K562 (cell line): ENCODE results near the gene ST8SIA4. TPM values are rescaled to one million over a fixed set of nuclear protein-coding genes. Genes with fewer than 3 reads are reported as not detected.

Source experiments
- ATAC-seq: fragments of 200-7000 bp; cut with Tn5 transposase; 3 replicates; pipeline ENCODE4 v1.9.1; 2020; ENCODE audit warnings: moderate library complexity
- BruUV-seq: library from RNA; stranded (reverse); fragments of 400-500 nt; replicated peaks from 2 replicates; lab custom pipeline; 2021; lab: Mats Ljungman, UMichigan
- CTCF ChIA-PET: fragments of 300-600 bp; formaldehyde crosslinking; extraction: SDS; loops from one replicate; lab custom pipeline; 2021; ENCODE audit warnings: low intra/inter-chr PET ratio; lab: Yijun Ruan, JAX
- POLR2A ChIA-PET: fragments of 300-600, 350-650 bp; sonication (Branson Sonifier 250); formaldehyde crosslinking; extraction: SDS; loops from one replicate; lab custom pipeline; 2021; ENCODE audit warnings: antibody characterized with exemption, inconsistent platforms; lab: Yijun Ruan, JAX
- DNase-seq, 4 experiments: peaks; one replicate each; pipeline versions ENCODE4 v3.0.0 to v3.0.0-alpha.2; 2011 to 2018; ENCODE audit warnings: low spot score in 3 of 4, mixed read lengths in 3 of 4; ENCODE audit errors: extremely low read depth in 1 of 4
- FAIRE-seq: peaks from 2 replicates; lab custom pipeline; 2011; peaks lifted over from hg19 to GRCh38; lab: Jason Lieb, UNC
- H2AFZ ChIP-seq: 2 replicates; pipeline ENCODE4 v1.6.0; 2011; ENCODE audit warnings: low read depth, low read length, control low read depth, inconsistent platforms
- H3K27ac ChIP-seq: fragments of 200-600 bp; 3 replicates; pipeline ENCODE4 v1.8.0; 2011; ENCODE audit warnings: low read depth, mild to moderate bottlenecking, control low read depth, inconsistent platforms, low read length, moderate library complexity, mixed read lengths; ENCODE audit errors: extremely low read depth
- H3K27me3 ChIP-seq, 2 experiments: fragments of 300-600 bp in 1 of 2; 2 replicates in 1 of 2; 3 replicates in 1 of 2; pipeline versions ENCODE4 v1.6.0 to v1.8.0; 2011; ENCODE audit warnings: inconsistent platforms in 2 of 2, low read length in 2 of 2, mild to moderate bottlenecking in 1 of 2, mixed read lengths in 1 of 2, moderate library complexity in 1 of 2; ENCODE audit not compliant: control insufficient read depth in 2 of 2, insufficient read depth in 2 of 2
- H3K36me3 ChIP-seq: fragments of 300-600 bp; 3 replicates; pipeline ENCODE4 v1.8.0; 2011; ENCODE audit warnings: mild to moderate bottlenecking, low read length, inconsistent platforms; ENCODE audit not compliant: control insufficient read depth, insufficient read depth
- H3K4me1 ChIP-seq, 2 experiments: fragments of 200-600 bp in 1 of 2; replicated peaks in 1 of 2; 2 replicates in 1 of 2; 3 replicates in 1 of 2; pipeline versions ENCODE4 v1.5.1 to v1.8.0; 2011; ENCODE audit warnings: inconsistent platforms in 2 of 2, low read length in 2 of 2, mild to moderate bottlenecking in 1 of 2, mixed read lengths in 1 of 2, moderate library complexity in 1 of 2; ENCODE audit not compliant: control insufficient read depth in 2 of 2, insufficient read depth in 2 of 2
- H3K4me2 ChIP-seq: 2 replicates; pipeline ENCODE4 v1.6.1; 2011; ENCODE audit warnings: low read length, control low read depth, inconsistent platforms, mixed read lengths; ENCODE audit not compliant: insufficient read depth
- H3K4me3 ChIP-seq: fragments of 200-600 bp; sonication (generic), shearing (Covaris generic); 2 replicates; pipeline ENCODE4 v1.5.1; 2016; ENCODE audit warnings: control low read depth, inconsistent platforms
- H3K79me2 ChIP-seq: fragments of 200-600 bp; 3 replicates; pipeline ENCODE4 v1.8.0; 2011; ENCODE audit warnings: low read length, inconsistent platforms; ENCODE audit not compliant: control insufficient read depth, insufficient read depth
- H3K9ac ChIP-seq, 2 experiments: 2 replicates each; pipeline versions ENCODE4 v1.6.0 to v1.6.1; 2011; ENCODE audit warnings: low read depth in 2 of 2, low read length in 2 of 2, control low read depth in 1 of 2, inconsistent platforms in 1 of 2, mild to moderate bottlenecking in 1 of 2, mixed read lengths in 1 of 2; ENCODE audit not compliant: insufficient read depth in 1 of 2
- H3K9me1 ChIP-seq: one replicate; pipeline ENCODE4 v1.6.0; 2011; ENCODE audit warnings: inconsistent platforms, mild to moderate bottlenecking, low read length, moderate library complexity; ENCODE audit not compliant: control insufficient read depth, insufficient read depth
- H3K9me3 ChIP-seq: replicated peaks from 2 replicates; pipeline ENCODE4 v1.5.1; 2011; ENCODE audit warnings: low read depth, low read length, inconsistent platforms; ENCODE audit not compliant: control insufficient read depth, insufficient read depth
- H4K20me1 ChIP-seq: replicated peaks from 2 replicates; pipeline ENCODE4 v1.6.1; 2011; ENCODE audit warnings: low read length, inconsistent platforms, mixed read lengths; ENCODE audit not compliant: control insufficient read depth, insufficient read depth
- ARID3A ChIP-seq: IDR thresholded peaks from 2 replicates; pipeline ENCODE4 v1.6.1; 2012; ENCODE audit warnings: low read depth, low read length, improper control_type of control experiment, borderline replicate concordance
- ATF1 ChIP-seq, 2 experiments: fragments of 450-650 bp in 1 of 2; IDR thresholded peaks; 2 replicates each; pipeline ENCODE4 v1.6.1; 2016; ENCODE audit warnings: missing compliant biosample characterization in 1 of 2, missing genetic modification characterization in 1 of 2
- CBX1 ChIP-seq: sonication (generic); IDR thresholded peaks from 2 replicates; pipeline ENCODE4 v1.6.1; 2016; ENCODE audit warnings: antibody characterized with exemption, low read depth, mild to moderate bottlenecking
- CC2D1A ChIP-seq: fragments of 450-650 bp; IDR thresholded peaks from 2 replicates; pipeline ENCODE4 v1.6.1; 2017; ENCODE audit warnings: mild to moderate bottlenecking
- CXXC5 ChIP-seq: fragments of 250-450 bp; sonication (Bioruptor Pico); IDR thresholded peaks from 2 replicates; pipeline ENCODE4 v1.8.0; 2022; ENCODE audit warnings: inconsistent platforms, mild to moderate bottlenecking, moderate library complexity
- HDAC1 ChIP-seq, 2 experiments: fragments of 450-650 bp; IDR thresholded peaks; 2 replicates each; pipeline ENCODE4 v1.6.1; 2016 to 2017; ENCODE audit warnings: inconsistent platforms in 1 of 2, mild to moderate bottlenecking in 1 of 2, moderate library complexity in 1 of 2
- LCOR ChIP-seq: sonication (generic); formaldehyde crosslinking; IDR thresholded peaks from 2 replicates; pipeline ENCODE4 v1.8.0; 2022; ENCODE audit warnings: mild to moderate bottlenecking, missing genetic modification reagents
- MTA2 ChIP-seq: fragments of 450-650 bp; IDR thresholded peaks from 2 replicates; pipeline ENCODE4 v1.6.1; 2016; ENCODE audit warnings: low read depth
- POLR2G ChIP-seq: fragments of 200-400 bp; formaldehyde crosslinking; IDR thresholded peaks from 2 replicates; pipeline ENCODE4 v1.6.1; 2017; ENCODE audit warnings: low read depth, mild to moderate bottlenecking, antibody characterized with exemption, low read length, moderate library complexity
- SLC30A9 ChIP-seq: fragments of 250-450 bp; sonication (Bioruptor Pico); IDR thresholded peaks from 2 replicates; pipeline ENCODE4 v1.8.0; 2022; ENCODE audit warnings: mild to moderate bottlenecking, moderate library complexity
- SP1 ChIP-seq: sonication (generic); formaldehyde crosslinking; IDR thresholded peaks from 2 replicates; pipeline ENCODE4 v1.8.1; 2022; ENCODE audit warnings: mild to moderate bottlenecking, missing genetic modification reagents
- ZNF197 ChIP-seq: fragments of 200-800 bp; sonication (Bioruptor generic); IDR thresholded peaks from 2 replicates; pipeline ENCODE4 v1.6.1; 2016; ENCODE audit warnings: low read depth, missing genetic modification characterization, missing compliant biosample characterization
- WGBS: fragments of 100-300 bp; shearing (Covaris generic); methylation state at CpG from one replicate; pipeline ENCODE4 v1.1.6; 2016; ENCODE audit warnings: low coverage, mixed read lengths; ENCODE audit not compliant: insufficient coverage; ENCODE audit errors: missing lambda C conversion rate; 5-methylcytosine and 5-hydroxymethylcytosine counted together
- in situ Hi-C: fragments of 300-500 bp; cut with MboI; formaldehyde crosslinking; loops from 4 replicates; pipeline ENCODE4 v1.15.0; 2018; ENCODE audit warnings: inconsistent platforms, mixed read lengths
- intact Hi-C: fragments of 100-400 bp; cut with micrococcal nuclease; formaldehyde crosslinking; loops from 2 replicates; pipeline ENCODE4 v1.14.2; 2022
- polyA plus RNA-seq, 8 experiments: library from polyadenylated mRNA; depleted of rRNA in 4 of 8; stranded (reverse) in 5 of 8; unstranded in 3 of 8; fragments of >200 nt; fragmentation: Nextera tagmentation in 2 of 8; fragmentation: Illumina TruSeq in 1 of 8; extraction: Ambion mirVana in 2 of 8; extraction: Trizol in 1 of 8; gene quantifications; 2 replicates each; pipeline versions ENCODE4 v1.2.1 to v1.2.3, GENCODE V29; 2011 to 2014; ENCODE audit warnings: inconsistent platforms in 1 of 8, missing spikeins in 1 of 8
- total RNA-seq, 7 experiments: library from RNA; depleted of rRNA in 6 of 7; stranded (reverse); fragments of >200 nt in 6 of 7; fragmentation: Illumina TruSeq in 2 of 7; extraction: Trizol in 2 of 7; gene quantifications; 2 replicates each; pipeline versions ENCODE4 v1.2.1 to v1.2.3, GENCODE V29; 2011 to 2021; ENCODE audit warnings: low replicate concordance in 1 of 7
- TF ChIP-seq, protein P1 (sequence below): sonication (generic); formaldehyde crosslinking; IDR thresholded peaks from 2 replicates; pipeline ENCODE4 v1.8.0; 2023; ENCODE audit warnings: mild to moderate bottlenecking, missing genetic modification reagents

ST8SIA4 gene
- total and polyA plus RNA-seq, 9 of the 15 experiments (the other 6 are each of a cell fraction or from before 2014, with no cell fraction given): 0.22 to 2.0 (median 0.54) TPM

- POLR2A ChIA-PET: no interaction called here
- in situ Hi-C loops (no loop called here), intact Hi-C loops (no loop called here)
- CTCF ChIA-PET: no interaction called here
- Histone ChIP-seq H3K9ac (no peak overlapping the region), H3K9me3 (no peaks in the 10 kb centered on the region), H3K4me1 (no peaks in the 10 kb centered on the region), H3K4me2 (no peak overlapping the region), H3K27me3 (no peaks in the 10 kb centered on the region), H3K9me1 (no peaks in the 10 kb centered on the region), H3K4me3 (no peak overlapping the region), H3K36me3 (no peaks in the 10 kb centered on the region), H4K20me1 (no peaks in the 10 kb centered on the region), H3K79me2 (no peaks in the 10 kb centered on the region), H2AFZ (no peak overlapping the region), H3K27ac (no peak overlapping the region)
- DNase-seq (no peak), ATAC-seq (no peak), FAIRE-seq (no peak)
- WGBS: 18% methylated on average over 1 of the region's 1 CpG
- BruUV-seq: no TSS peak
- TF ChIP-seq SLC30A9 (CRISPR knock-in tag) (no peak), ARID3A (no peak), HDAC1 (IDR thresholded peaks at IDR 0.05) (no peak), CXXC5 (CRISPR knock-in tag) (no peak), ATF1 (CRISPR knock-in tag; IDR thresholded peaks at IDR 0.05) (no peak), ATF1 (tag; IDR thresholded peaks at IDR 0.05) (no peak), SP1 (CRISPR knock-in tag) (no peak), ZNF197 (CRISPR knock-in tag) (no peak), CC2D1A (no peak), CBX1 (no peak), MTA2 (no peak), POLR2G (no peak), LCOR (CRISPR knock-in tag) (no peak)
- TF ChIP-seq, protein P1, sequence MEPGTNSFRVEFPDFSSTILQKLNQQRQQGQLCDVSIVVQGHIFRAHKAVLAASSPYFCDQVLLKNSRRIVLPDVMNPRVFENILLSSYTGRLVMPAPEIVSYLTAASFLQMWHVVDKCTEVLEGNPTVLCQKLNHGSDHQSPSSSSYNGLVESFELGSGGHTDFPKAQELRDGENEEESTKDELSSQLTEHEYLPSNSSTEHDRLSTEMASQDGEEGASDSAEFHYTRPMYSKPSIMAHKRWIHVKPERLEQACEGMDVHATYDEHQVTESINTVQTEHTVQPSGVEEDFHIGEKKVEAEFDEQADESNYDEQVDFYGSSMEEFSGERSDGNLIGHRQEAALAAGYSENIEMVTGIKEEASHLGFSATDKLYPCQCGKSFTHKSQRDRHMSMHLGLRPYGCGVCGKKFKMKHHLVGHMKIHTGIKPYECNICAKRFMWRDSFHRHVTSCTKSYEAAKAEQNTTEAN (CRISPR knock-in tag): no peak
These were observed 142.4 kb downstream of the ST8SIA4 start for GRCh38 chr5:100760688-100761087.
